ENCODE data around the gene PTP4A1.

DNA sequence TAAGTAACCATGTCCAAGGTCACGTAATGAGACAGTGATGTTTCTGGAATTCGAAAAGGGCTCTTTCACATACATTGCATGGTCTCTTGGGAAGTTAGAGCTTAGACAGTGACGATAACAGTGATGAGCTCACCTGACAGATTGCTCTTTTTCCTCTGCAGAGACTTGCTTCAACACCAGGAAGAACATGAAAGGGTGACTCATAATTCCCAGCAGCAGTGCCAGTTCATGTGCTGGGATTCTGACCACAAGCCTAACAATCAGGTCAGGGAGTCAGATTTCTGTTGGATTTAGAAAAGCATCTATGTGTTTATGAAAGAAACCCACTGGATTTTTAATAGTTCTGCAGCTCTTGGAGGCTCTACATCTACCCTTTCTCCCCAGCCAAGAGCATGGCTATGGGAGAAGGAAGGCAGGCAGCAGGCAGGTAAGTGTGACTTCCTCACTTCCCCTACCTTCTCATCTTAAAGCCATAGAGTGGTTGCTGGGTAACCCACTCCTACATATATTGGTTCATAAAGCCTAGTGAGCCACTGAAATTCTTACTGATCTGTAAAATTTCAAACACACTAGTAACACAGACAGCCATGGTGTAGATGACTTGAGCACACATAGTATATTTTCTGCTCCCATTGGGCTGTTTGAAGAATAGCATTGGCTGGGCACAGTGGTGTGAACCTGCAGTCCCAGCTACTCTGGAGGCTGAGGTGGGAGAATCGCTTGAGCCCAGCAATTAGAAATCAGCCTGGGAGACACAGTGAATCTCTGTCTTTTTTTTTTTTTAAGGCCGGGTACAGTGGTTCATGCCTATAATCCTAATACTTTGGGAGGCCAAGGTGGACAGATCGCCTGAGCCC lies 44.4 kb upstream of the PTP4A1 start:
- TF ChIP-seq, protein P1, sequence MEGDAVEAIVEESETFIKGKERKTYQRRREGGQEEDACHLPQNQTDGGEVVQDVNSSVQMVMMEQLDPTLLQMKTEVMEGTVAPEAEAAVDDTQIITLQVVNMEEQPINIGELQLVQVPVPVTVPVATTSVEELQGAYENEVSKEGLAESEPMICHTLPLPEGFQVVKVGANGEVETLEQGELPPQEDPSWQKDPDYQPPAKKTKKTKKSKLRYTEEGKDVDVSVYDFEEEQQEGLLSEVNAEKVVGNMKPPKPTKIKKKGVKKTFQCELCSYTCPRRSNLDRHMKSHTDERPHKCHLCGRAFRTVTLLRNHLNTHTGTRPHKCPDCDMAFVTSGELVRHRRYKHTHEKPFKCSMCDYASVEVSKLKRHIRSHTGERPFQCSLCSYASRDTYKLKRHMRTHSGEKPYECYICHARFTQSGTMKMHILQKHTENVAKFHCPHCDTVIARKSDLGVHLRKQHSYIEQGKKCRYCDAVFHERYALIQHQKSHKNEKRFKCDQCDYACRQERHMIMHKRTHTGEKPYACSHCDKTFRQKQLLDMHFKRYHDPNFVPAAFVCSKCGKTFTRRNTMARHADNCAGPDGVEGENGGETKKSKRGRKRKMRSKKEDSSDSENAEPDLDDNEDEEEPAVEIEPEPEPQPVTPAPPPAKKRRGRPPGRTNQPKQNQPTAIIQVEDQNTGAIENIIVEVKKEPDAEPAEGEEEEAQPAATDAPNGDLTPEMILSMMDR (IDR thresholded peaks at IDR 0.05; ENCODE audit: insufficient read depth, low read depth, low read length) = no peak
- TF ChIP-seq EZH2 (IDR thresholded peaks at IDR 0.05; ENCODE audit: insufficient read depth, low read length) = no peak
